ENCODE data around the gene ZFYVE28. TPM values are rescaled to one million over a fixed set of nuclear protein-coding genes. Genes with fewer than 3 reads are reported as not detected.

Gene ZFYVE28
- total and polyA plus RNA-seq, 2 of the 8 experiments (the other 6 are each of a cell fraction or from before 2014, with no cell fraction given), result 1.7 to 4.9 TPM

- Histone ChIP-seq H3K9ac (replicated peaks in 1 of 4; ENCODE audit: extremely low read depth in 1 of 4, low read depth in 3 of 4, low read length in 3 of 4) (no peak overlapping the region), H3K4me3 (ENCODE audit: extremely low read depth in 1 of 4, insufficient read depth in 2 of 4, low read depth in 3 of 4, low read length in 4 of 4) (no peak overlapping the region), H3K4me1 (replicated peaks in 1 of 4; ENCODE audit: control insufficient read depth in 3 of 4, insufficient read depth in 4 of 4, low read length in 3 of 4) (peaks cover 0 to 14% (median 10%) of the 10 kb centered on the region in 4 experiments; a peak in 5 of 7 replicates), H4K20me1 (replicated peaks in 1 of 2; ENCODE audit: control insufficient read depth in 1 of 2, insufficient read depth in 2 of 2, low read length in 2 of 2) (peaks cover 0 to 1% of the 10 kb centered on the region in 2 experiments), H3K14ac (ENCODE audit: insufficient read length) (no peak overlapping the region), H2BK15ac (ENCODE audit: low read length) (0 out of 2 replicates have a peak overlapping the region, but pooled peaks have one; percentile 31), H2BK12ac (ENCODE audit: low read depth, low read length) (no peak overlapping the region), H3K27me3 (replicated peaks in 1 of 4; ENCODE audit: control insufficient read depth in 3 of 4, extremely low read depth in 1 of 4, insufficient read depth in 3 of 4, low read length in 3 of 4) (no peaks in the 10 kb centered on the region), H2BK20ac (ENCODE audit: low read length) (no peak overlapping the region), H3K4me2 (ENCODE audit: insufficient read depth in 1 of 2, low read depth in 2 of 2, low read length in 2 of 2) (no peak overlapping the region), H4K5ac (ENCODE audit: insufficient read length, low read depth, low read length) (no peak overlapping the region), H4K8ac (ENCODE audit: extremely low read depth, insufficient read depth, low read length) (no peak overlapping the region), H2AFZ (ENCODE audit: low read length) (no peak overlapping the region), H3K9me3 (ENCODE audit: insufficient read depth in 2 of 2, low read depth in 1 of 2, low read length in 1 of 2) (no peaks in the 10 kb centered on the region), H3K79me1 (ENCODE audit: low read depth, low read length) (no peaks in the 10 kb centered on the region), H3K27ac (ENCODE audit: low read depth, low read length) (no peak overlapping the region), H4K91ac (replicated peaks; ENCODE audit: insufficient read length, low read length) (no peak overlapping the region), H3K18ac (ENCODE audit: extremely low read depth, low read length) (no peak overlapping the region), H3K79me2 (ENCODE audit: control insufficient read depth in 1 of 2, insufficient read depth in 2 of 2, low read length in 2 of 2) (no peaks in the 10 kb centered on the region), H3K4ac (replicated peaks; ENCODE audit: insufficient read length, low read depth, low read length) (no peak overlapping the region), H3K56ac (replicated peaks; ENCODE audit: insufficient read length, low read depth, low read length) (no peak overlapping the region), H2BK120ac (replicated peaks; ENCODE audit: low read depth, low read length) (no peak overlapping the region), H3K23ac (ENCODE audit: insufficient read length) (no peak overlapping the region), H2AK5ac (ENCODE audit: low read depth, low read length) (no peak overlapping the region), H3K36me3 (ENCODE audit: control insufficient read depth in 2 of 4, insufficient read depth in 4 of 4, low read length in 3 of 4) (no peaks in the 10 kb centered on the region), H3K23me2 (ENCODE audit: low read depth, low read length) (no peaks in the 10 kb centered on the region; the same call in 1 of the 2 replicates), H2BK5ac (ENCODE audit: low read depth, low read length) (no peak overlapping the region)
- 92% methylated on average over 11 of the region's 12 CpGs; no CpG with 5 or more reads in 1 of the 2 experiments for WGBS, 2 experiments (ENCODE audit: extremely low coverage in 1 of 2, insufficient coverage in 1 of 2, insufficient read length in 1 of 2, insufficient replicate concordance in 2 of 2, low coverage in 1 of 2, low lambda C conversion rate in 2 of 2, missing lambda C conversion rate in 1 of 2)
- FAIRE-seq (no peak), DNase-seq (ENCODE audit: low read depth in 1 of 2, low spot score in 2 of 2) (no peak)
- POLR2A ChIA-PET (ENCODE audit: partially characterized antibody), result no interaction called here
- CTCF ChIA-PET (ENCODE audit: partially characterized antibody), result no interaction called here
- no peak for TF ChIP-seq SIN3A (conservative IDR thresholded peaks at IDR 0.05 in 1 of 2, IDR thresholded peaks at IDR 0.05 in 1 of 2; ENCODE audit: low read depth in 1 of 2, low read length in 2 of 2)
- TF ChIP-seq SAP30 (IDR thresholded peaks at IDR 0.05; ENCODE audit: insufficient read depth, insufficient replicate concordance, low read length), result no peak
- TF ChIP-seq RBBP5 (IDR thresholded peaks at IDR 0.05; ENCODE audit: borderline replicate concordance, low read depth, low read length), result no peak
- no peak for TF ChIP-seq HDAC6 (IDR thresholded peaks at IDR 0.05; ENCODE audit: low read depth, low read length)
- TF ChIP-seq NRF1 (IDR thresholded peaks at IDR 0.05; ENCODE audit: low read depth, low read length), result no peak
- TF ChIP-seq EZH2 (IDR thresholded peaks at IDR 0.05; ENCODE audit: low read depth, low read length, severe bottlenecking), result no peak
- no peak for TF ChIP-seq SIRT6 (IDR thresholded peaks at IDR 0.05; ENCODE audit: low read length)
- TF ChIP-seq POLR2A (IDR thresholded peaks at IDR 0.05; ENCODE audit: control extremely low read depth in 1 of 2, low read depth in 2 of 2, low read length in 2 of 2), result no peak
- no peak for TF ChIP-seq SP4 (IDR thresholded peaks at IDR 0.05; ENCODE audit: low read length)
Observed at GRCh38 chr4:2267841-2268240, 150.6 kb downstream of the ZFYVE28 start.

Data from H1 (cell line).